ENCODE measurements around the gene SPO11. TPM values are rescaled to one million over a fixed set of nuclear protein-coding genes. Genes with fewer than 3 reads are reported as not detected.

SPO11 gene
- total and polyA plus RNA-seq, 9 of the 15 experiments (the other 6 are each of a cell fraction or from before 2014, with no cell fraction given), result not detected

- no peak for TF ChIP-seq NR4A1 (CRISPR knock-in tag; IDR thresholded peaks at IDR 0.05)
- no peak for TF ChIP-seq NR4A1 (tag; IDR thresholded peaks at IDR 0.05)
- peak; percentile 53 for TF ChIP-seq TAF1 (IDR thresholded peaks at IDR 0.05; ENCODE audit: control insufficient read depth, extremely low read depth, insufficient read depth, low read length, severe bottlenecking)
- 0 out of 2 replicates have a peak, but pooled peaks have one; percentile 12 for TF ChIP-seq MXI1 (IDR thresholded peaks at IDR 0.05; ENCODE audit: low read depth, low read length)
- TF ChIP-seq ZBED1 (IDR thresholded peaks at IDR 0.05), result 0 out of 2 replicates have a peak, but pooled peaks have one; percentile 23
- TF ChIP-seq TAF7 (tag; IDR thresholded peaks at IDR 0.05), result peak; percentile 77
- TF ChIP-seq ATF7 (IDR thresholded peaks at IDR 0.05), result peak; percentile 30; the same call in 1 of the 2 replicates
- TF ChIP-seq KDM5B (IDR thresholded peaks at IDR 0.05; ENCODE audit: insufficient replicate concordance, low read depth, low read length), result peak; percentile 83
- no peak for TF ChIP-seq ZNF592 (IDR thresholded peaks at IDR 0.05)
- no peak for TF ChIP-seq ZNF583 (CRISPR knock-in tag; IDR thresholded peaks at IDR 0.05)
- no peak for TF ChIP-seq ZNF311 (CRISPR knock-in tag; IDR thresholded peaks at IDR 0.05)
- TF ChIP-seq MNT (conservative IDR thresholded peaks at IDR 0.05), result peak; percentile 57 to 86; a peak in 2 of 4 replicates
- no peak for TF ChIP-seq BRF2 (IDR thresholded peaks at IDR 0.05; ENCODE audit: borderline replicate concordance, insufficient read depth, insufficient read length)
- no peak for TF ChIP-seq KLF6 (CRISPR knock-in tag; IDR thresholded peaks at IDR 0.05; ENCODE audit: borderline replicate concordance)
- TF ChIP-seq ZBTB2 (IDR thresholded peaks at IDR 0.05), result peak; percentile 67; the same call in 1 of the 2 replicates
- no peak for TF ChIP-seq SMARCB1 (IDR thresholded peaks at IDR 0.05; ENCODE audit: insufficient read length, low read depth)
- 0 out of 4 replicates have a peak, but pooled peaks of 1 of the 2 experiments have one; percentile 53 for TF ChIP-seq FOXA3 (CRISPR knock-in tag; conservative IDR thresholded peaks at IDR 0.05 in 1 of 2, IDR thresholded peaks at IDR 0.05 in 1 of 2)
- peak; percentile 94 for TF ChIP-seq GABPA (tag; conservative IDR thresholded peaks at IDR 0.05; ENCODE audit: low read depth)
- peak in 1 of 2 experiments; percentile 82; a peak in 2 of 4 replicates for TF ChIP-seq HDAC1 (IDR thresholded peaks at IDR 0.05)
Measured at GRCh38 chr20:57351042-57351783, 21.6 kb downstream of the SPO11 start, which contains the start of gene RAE1 (continued).
